Lower lobe of right lung (tissue), 2 donors: ENCODE results near the gene ZC3HAV1L. TPM values are rescaled to one million over a fixed set of nuclear protein-coding genes. Genes with fewer than 3 reads are reported as not detected.
A peak's percentile ranks its signal among the peaks of the same experiment; 100 is the strongest.
"Not testable (repeated sequence)": the region's sequence is repeated elsewhere in the genome, so short reads cannot be mapped to it uniquely, and the experiment has no call there.

Experiments
- ATAC-seq, 2 donors: fragments of 200-7000 bp; cut with Tn5 transposase; one replicate each; pipeline ENCODE4 v1.9.1; 2020 to 2022; ENCODE audit warnings: mild to moderate bottlenecking in 2 of 2, moderate library complexity in 2 of 2
- DNase-seq: peaks from one replicate; pipeline ENCODE4 v3.0.0-alpha.2; 2020
- H3K27ac ChIP-seq: fragments of 200-600 bp; one replicate; pipeline ENCODE4 v1.8.0; 2022
- H3K27me3 ChIP-seq: fragments of 200-600 bp; one replicate; pipeline ENCODE4 v1.8.0; 2022; ENCODE audit warnings: low read depth
- H3K36me3 ChIP-seq: fragments of 200-600 bp; one replicate; pipeline ENCODE4 v1.8.0; 2022; ENCODE audit warnings: mild to moderate bottlenecking
- H3K4me1 ChIP-seq: fragments of 200-600 bp; one replicate; pipeline ENCODE4 v1.8.0; 2022
- H3K4me3 ChIP-seq: fragments of 200-600 bp; one replicate; pipeline ENCODE4 v1.8.0; 2022; ENCODE audit warnings: mild to moderate bottlenecking
- H3K9me3 ChIP-seq: fragments of 200-600 bp; one replicate; pipeline ENCODE4 v1.8.0; 2022
- intact Hi-C: fragments of 100-400 bp; cut with DNase I; formaldehyde crosslinking; loops from one replicate; pipeline ENCODE4 v1.11.0; 2022
- total RNA-seq: library from RNA; stranded (reverse); fragmentation: NEBNext Ultra II Directional; extraction: Animal tissue kit (Norgen Biotek cat#: 25700); gene quantifications from one replicate; pipeline ENCODE4 v1.2.1, GENCODE V29; 2021
- TF ChIP-seq, protein P1 (sequence below): fragments of 200-600 bp; IDR thresholded peaks from one replicate; pipeline ENCODE4 v1.8.0; 2022; ENCODE audit warnings: antibody characterized with exemption, mild to moderate bottlenecking
- donor health status: DM: no; HTN: yes; CAD: no; lungs with severe emphysema.

ZC3HAV1L gene
- total RNA-seq, 1 donor from 2014 or later = 7.1 TPM

DNA sequence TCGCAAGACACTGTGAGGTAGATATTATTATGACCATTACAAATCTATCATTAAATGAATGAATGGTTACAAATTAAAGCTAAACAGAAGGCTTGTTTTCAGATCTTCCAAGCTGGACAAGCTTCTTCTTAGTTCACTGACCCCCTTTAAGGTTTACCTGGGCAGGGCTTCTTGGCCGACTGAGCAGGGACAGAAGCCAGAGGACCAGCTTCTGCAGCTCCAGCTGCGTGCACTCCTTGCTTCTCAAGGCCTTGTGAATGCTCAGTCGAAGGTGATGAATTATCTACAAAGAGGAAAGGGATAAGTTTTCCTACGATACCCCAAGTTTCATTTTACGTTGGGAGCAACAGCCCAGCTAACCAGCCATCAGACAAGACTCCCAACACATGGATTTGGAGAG is 9.3 kb downstream of the ZC3HAV1L start:
- Histone ChIP-seq H3K27me3 (no peaks in the 10 kb centered on the region), H3K36me3 (peaks cover 56% of the 10 kb centered on the region), H3K9me3 (no peaks in the 10 kb centered on the region), H3K4me3 (no peak overlapping the region), H3K27ac (no peak overlapping the region), H3K4me1 (no peaks in the 10 kb centered on the region)
- intact Hi-C loops = no loop called here
- no peak for DNase-seq
- TF ChIP-seq, protein P1, sequence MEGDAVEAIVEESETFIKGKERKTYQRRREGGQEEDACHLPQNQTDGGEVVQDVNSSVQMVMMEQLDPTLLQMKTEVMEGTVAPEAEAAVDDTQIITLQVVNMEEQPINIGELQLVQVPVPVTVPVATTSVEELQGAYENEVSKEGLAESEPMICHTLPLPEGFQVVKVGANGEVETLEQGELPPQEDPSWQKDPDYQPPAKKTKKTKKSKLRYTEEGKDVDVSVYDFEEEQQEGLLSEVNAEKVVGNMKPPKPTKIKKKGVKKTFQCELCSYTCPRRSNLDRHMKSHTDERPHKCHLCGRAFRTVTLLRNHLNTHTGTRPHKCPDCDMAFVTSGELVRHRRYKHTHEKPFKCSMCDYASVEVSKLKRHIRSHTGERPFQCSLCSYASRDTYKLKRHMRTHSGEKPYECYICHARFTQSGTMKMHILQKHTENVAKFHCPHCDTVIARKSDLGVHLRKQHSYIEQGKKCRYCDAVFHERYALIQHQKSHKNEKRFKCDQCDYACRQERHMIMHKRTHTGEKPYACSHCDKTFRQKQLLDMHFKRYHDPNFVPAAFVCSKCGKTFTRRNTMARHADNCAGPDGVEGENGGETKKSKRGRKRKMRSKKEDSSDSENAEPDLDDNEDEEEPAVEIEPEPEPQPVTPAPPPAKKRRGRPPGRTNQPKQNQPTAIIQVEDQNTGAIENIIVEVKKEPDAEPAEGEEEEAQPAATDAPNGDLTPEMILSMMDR = no peak
- ATAC-seq = no peak

DNA sequence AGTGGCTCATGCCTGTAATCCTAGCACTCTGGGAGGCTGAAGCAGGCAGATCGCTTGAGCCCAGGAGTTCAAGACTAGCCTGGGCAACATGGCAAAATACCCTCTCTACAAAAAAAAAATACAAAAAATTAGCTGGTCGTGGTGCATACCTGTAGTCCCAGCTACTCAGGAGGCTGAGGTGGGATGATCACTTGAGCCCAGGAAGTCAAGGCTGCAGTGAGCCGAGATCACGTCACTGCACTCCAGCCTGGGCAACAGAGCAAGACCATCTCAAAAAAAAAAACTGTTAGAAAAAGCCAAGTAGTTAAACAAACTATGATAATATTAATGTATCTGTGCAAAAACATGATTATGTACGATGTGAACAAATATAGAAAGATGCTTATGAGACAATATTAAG is 10.0 kb downstream of the ZC3HAV1L start:
- H3K4me3 ChIP-seq, intact Hi-C loops, DNase-seq, H3K27ac ChIP-seq, ATAC-seq, H3K4me1 ChIP-seq, H3K9me3 ChIP-seq, H3K27me3 ChIP-seq: not testable (repeated sequence)
- H3K36me3 ChIP-seq = peaks cover 50% of the 10 kb centered on the region

DNA sequence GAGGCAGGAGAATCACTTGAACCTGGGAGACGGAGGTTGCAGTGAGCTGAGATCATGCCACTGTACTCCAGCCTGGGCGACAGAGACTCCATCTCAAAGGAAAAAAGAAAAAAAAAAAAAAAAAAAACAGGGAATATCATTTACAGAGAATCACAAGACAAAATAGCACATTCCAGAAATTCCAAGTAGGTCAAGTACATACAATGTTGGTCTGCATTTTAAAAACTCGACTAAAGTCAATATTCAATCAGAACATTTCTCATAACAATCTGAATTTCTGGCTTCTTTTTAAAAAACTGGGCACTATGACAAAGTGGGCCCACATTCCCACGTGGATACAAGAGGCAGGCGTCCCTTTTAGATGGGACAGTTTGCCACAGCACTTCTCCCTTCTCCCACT is 12.8 kb downstream of the ZC3HAV1L start:
- H3K27ac ChIP-seq = no peak overlapping the region
- no peaks in the 10 kb centered on the region for H3K9me3 ChIP-seq
- H3K4me3 ChIP-seq = no peak overlapping the region
- no peaks in the 10 kb centered on the region for H3K4me1 ChIP-seq
- no peak for ATAC-seq
- H3K27me3 ChIP-seq = no peaks in the 10 kb centered on the region
- intact Hi-C loops = no loop called here
- TF ChIP-seq, protein P1 = no peak
- no peak for DNase-seq
- peaks cover 28% of the 10 kb centered on the region for H3K36me3 ChIP-seq

DNA sequence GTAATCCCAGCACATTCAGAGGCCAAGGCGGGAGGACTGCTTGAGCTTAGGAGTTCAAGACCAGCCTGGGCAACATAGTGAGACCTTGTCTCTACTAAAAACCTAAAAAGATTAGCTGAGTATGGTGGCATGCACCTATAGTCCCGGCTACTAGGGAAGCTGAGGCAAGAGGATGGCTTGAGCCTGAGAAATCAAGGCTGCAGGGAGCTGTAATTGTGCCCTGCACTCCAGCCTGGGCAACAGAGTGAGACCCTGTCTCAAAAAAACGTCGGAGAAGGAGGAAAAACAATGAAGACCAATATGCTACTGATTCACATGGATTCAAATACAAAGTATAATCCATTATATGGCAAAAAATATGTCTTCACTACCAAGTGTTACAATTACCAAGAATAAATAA is 13.6 kb downstream of the ZC3HAV1L start:
- Histone ChIP-seq H3K4me1 (no peaks in the 10 kb centered on the region), H3K4me3 (no peak overlapping the region), H3K36me3 (peaks cover 22% of the 10 kb centered on the region), H3K27ac (no peak overlapping the region), H3K27me3 (no peaks in the 10 kb centered on the region), H3K9me3 (no peaks in the 10 kb centered on the region)
- intact Hi-C loops = no loop called here
- TF ChIP-seq, protein P1 = no peak
- DNase-seq (no peak), ATAC-seq (no peak)

GRCh38 chr7:139018910-139019309 is 16.9 kb downstream of the ZC3HAV1L start:
- intact Hi-C loops = no loop called here
- Histone ChIP-seq H3K27ac (no peak overlapping the region), H3K36me3 (peaks cover 3% of the 10 kb centered on the region), H3K9me3 (no peaks in the 10 kb centered on the region), H3K4me1 (no peaks in the 10 kb centered on the region), H3K27me3 (no peaks in the 10 kb centered on the region), H3K4me3 (no peak overlapping the region)
- DNase-seq (no peak), ATAC-seq (no peak)
- TF ChIP-seq, protein P1 = no peak

DNA sequence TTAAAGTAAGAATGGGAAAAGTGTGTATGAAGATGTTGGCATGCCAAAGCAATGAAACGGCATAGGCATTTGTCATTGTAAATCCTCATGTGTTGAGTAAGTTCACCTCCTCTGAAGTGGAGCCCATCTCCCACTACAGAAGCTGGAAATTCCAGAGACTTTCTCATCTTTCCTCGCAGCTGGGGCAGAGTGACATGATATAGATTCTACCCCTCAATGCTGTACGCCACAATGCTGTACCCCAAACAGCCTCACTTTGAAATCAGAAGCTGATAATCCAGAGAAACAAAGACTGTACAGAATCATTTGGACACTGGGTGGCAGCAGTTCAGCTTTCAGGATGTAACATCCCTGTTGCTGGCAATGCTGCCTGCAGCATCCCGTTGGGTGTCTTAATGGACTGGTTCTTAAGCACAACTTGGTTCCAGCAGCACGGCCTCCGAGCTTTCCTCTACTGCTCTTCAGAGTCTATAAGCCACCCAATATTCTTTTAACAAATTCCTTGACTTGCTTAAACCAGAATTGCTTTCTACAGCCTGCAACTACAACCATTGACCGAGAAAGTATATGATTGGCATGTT is 18.8 kb downstream of the ZC3HAV1L start:
- no peak overlapping the region for H3K27ac ChIP-seq
- H3K4me1 ChIP-seq = no peaks in the 10 kb centered on the region
- no peak overlapping the region for H3K4me3 ChIP-seq
- intact Hi-C loops = no loop called here
- H3K27me3 ChIP-seq = no peaks in the 10 kb centered on the region
- ATAC-seq (peak; percentile 82 to 83), DNase-seq (no peak)
- TF ChIP-seq, protein P1 = peak; percentile 63
- no peaks in the 10 kb centered on the region for H3K9me3 ChIP-seq
- peaks cover 3% of the 10 kb centered on the region for H3K36me3 ChIP-seq
